Colonic mucosa (tissue), 4 donors: ENCODE measurements around the gene PTPRE. TPM values are rescaled to one million over a fixed set of nuclear protein-coding genes. Genes with fewer than 3 reads are reported as not detected.

Experiments
- DNase-seq: peaks from one replicate; pipeline ENCODE4 v3.0.0-alpha.2; 2020
- H3K27ac ChIP-seq: fragments of 200-600 bp; one replicate; pipeline ENCODE4 v1.8.0; 2021
- H3K27me3 ChIP-seq: fragments of 200-600 bp; one replicate; pipeline ENCODE4 v1.8.0; 2021
- H3K36me3 ChIP-seq: fragments of 200-600 bp; one replicate; pipeline ENCODE4 v1.8.0; 2021
- H3K4me1 ChIP-seq: fragments of 200-600 bp; one replicate; pipeline ENCODE4 v1.8.0; 2021; ENCODE audit warnings: mild to moderate bottlenecking
- H3K4me3 ChIP-seq: fragments of 200-600 bp; one replicate; pipeline ENCODE4 v1.8.0; 2021
- H3K9ac ChIP-seq, 2 donors: one replicate each; pipeline ENCODE4 v1.7.0; 2013; ENCODE audit warnings: control low read depth in 2 of 2, low read depth in 2 of 2, low read length in 2 of 2
- H3K9me3 ChIP-seq: fragments of 200-600 bp; one replicate; pipeline ENCODE4 v1.8.0; 2021
- CTCF ChIP-seq: fragments of 200-600 bp; IDR thresholded peaks from one replicate; pipeline ENCODE4 v1.8.0; 2022; ENCODE audit warnings: antibody characterized with exemption, mild to moderate bottlenecking
- intact Hi-C: fragments of 100-400 bp; cut with DNase I; formaldehyde crosslinking; loops from one replicate; pipeline ENCODE4 v1.14.1; 2022
- total RNA-seq, 2 donors: library from RNA; stranded (reverse); fragmentation: NEBNext Ultra II Directional in 1 of 2; extraction: Animal tissue kit (Norgen Biotek cat#: 25700) in 1 of 2; gene quantifications; one replicate each; pipeline ENCODE4 v1.2.1, GENCODE V29; 2021
- donor health status: healthy.
- donor health status: DM: no; HTN: no; CAD: no.
- donor health status: DM: no; HTN: no; CAD: no.

The PTPRE gene
- total RNA-seq, 2 donors from 2014 or later: 15.9 to 18.8 TPM

GRCh38 chr10:127974911-127975310 lies 68.0 kb downstream of the PTPRE start:
- no peak for DNase-seq
- H3K4me1 ChIP-seq: no peaks in the 10 kb centered on the region
- TF ChIP-seq CTCF: no peak
- H3K36me3 ChIP-seq: no peaks in the 10 kb centered on the region
- intact Hi-C loops: no loop called here
- no peak overlapping the region for H3K27ac ChIP-seq
- no peaks in the 10 kb centered on the region for H3K9me3 ChIP-seq
- H3K27me3 ChIP-seq: no peaks in the 10 kb centered on the region
- H3K9ac ChIP-seq: no peak overlapping the region
- no peak overlapping the region for H3K4me3 ChIP-seq

DNA sequence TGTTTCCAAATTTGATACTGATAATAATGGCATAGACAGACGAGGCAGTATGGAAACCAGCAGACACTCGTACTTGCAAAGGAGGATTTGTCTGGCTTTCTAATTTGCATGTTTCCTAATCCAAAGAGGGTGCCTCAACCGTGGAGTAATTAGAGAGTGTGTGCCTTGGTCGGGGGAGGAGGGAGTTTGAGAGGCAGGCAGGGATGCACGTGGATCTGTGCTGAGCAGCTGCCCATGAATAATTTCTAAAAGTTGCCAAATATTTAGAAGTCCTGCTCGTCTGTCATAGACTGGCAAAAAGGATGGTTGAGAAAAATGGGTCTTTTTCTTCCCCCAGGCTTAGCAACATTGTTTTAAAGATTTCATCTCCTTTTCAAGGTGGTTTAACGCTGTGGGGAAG lies 69.4 kb downstream of the PTPRE start:
- TF ChIP-seq CTCF: no peak
- Histone ChIP-seq H3K9me3 (no peaks in the 10 kb centered on the region), H3K36me3 (no peaks in the 10 kb centered on the region), H3K4me3 (no peak overlapping the region), H3K27me3 (no peaks in the 10 kb centered on the region), H3K4me1 (no peaks in the 10 kb centered on the region), H3K27ac (peak overlapping the region; percentile 52), H3K9ac (no peak overlapping the region)
- intact Hi-C loops: no loop called here
- DNase-seq: no peak

DNA sequence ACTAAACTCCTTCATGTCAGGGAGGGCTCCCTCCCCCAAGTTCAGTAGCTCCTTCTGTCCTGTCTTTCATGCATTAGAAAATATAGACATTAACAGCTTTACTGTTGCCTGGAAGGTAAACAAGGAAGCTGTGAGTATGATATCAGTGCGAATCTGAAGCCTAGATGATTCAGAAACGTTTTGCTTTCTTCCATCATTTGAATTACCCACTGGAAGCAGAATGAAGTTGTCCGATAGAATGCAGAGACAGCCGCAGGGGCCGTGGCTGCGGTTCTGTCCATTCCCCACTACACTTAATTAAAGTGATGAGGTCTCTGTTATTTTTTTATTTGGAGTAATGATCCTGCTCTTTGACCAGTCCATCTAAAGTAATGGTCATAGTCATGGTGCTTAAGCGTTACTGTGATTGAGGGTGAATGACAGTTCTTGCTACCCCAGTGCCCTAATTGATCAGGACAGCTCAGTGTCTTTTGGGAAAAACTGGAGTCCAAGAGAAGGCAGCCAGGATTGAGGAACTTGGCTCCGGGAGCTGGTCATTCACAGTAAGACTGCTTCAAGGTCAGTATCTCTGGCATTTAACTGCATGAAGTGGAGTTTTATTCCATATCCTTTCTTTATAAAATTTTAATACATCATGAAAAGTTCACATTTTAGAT lies 69.9 kb downstream of the PTPRE start:
- Histone ChIP-seq H3K4me1 (no peaks in the 10 kb centered on the region), H3K9me3 (no peaks in the 10 kb centered on the region), H3K36me3 (no peaks in the 10 kb centered on the region), H3K27ac (peak overlapping the region; percentile 52), H3K4me3 (no peak overlapping the region), H3K27me3 (no peaks in the 10 kb centered on the region), H3K9ac (no peak overlapping the region)
- no peak for TF ChIP-seq CTCF
- DNase-seq: no peak
- intact Hi-C loops: no loop called here

DNA sequence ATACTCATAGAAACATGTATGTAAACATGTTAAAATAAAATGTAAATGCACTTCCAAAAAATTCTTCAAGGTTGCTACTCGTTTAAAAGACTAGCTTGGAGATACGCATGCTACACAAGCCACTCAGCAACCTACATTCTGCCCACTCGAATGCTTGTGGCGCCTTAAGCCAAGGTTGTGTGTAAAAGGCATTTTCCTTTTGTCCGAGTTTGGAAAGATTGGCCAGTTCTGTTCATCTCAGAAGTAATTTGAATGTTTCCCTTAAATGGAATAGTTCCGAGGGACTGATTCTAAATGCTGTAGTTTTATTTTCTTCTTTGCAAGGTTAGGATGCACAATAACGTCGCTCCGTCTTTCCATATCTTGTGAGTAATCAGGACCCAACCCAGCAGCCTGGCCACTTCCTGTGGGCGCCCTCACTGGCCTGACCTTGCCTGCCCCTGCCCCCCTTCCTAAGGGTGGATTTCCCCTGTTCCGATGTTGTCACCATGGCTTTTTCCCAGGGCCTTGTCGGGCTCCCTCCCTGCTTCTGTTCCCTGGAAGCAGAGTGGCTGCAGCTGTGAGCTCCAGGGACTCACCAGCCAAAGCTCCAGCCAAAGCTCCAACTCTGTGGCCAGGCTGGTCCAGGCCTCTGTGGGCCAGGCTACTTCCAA lies 70.6 kb downstream of the PTPRE start:
- no peaks in the 10 kb centered on the region for H3K4me1 ChIP-seq
- H3K27me3 ChIP-seq: no peaks in the 10 kb centered on the region
- H3K36me3 ChIP-seq: no peaks in the 10 kb centered on the region
- no peak overlapping the region for H3K9ac ChIP-seq
- H3K27ac ChIP-seq: peak overlapping the region; percentile 52
- DNase-seq: peak; percentile 49
- intact Hi-C loops: no loop called here
- H3K4me3 ChIP-seq: no peak overlapping the region
- no peak for TF ChIP-seq CTCF
- H3K9me3 ChIP-seq: no peaks in the 10 kb centered on the region

DNA sequence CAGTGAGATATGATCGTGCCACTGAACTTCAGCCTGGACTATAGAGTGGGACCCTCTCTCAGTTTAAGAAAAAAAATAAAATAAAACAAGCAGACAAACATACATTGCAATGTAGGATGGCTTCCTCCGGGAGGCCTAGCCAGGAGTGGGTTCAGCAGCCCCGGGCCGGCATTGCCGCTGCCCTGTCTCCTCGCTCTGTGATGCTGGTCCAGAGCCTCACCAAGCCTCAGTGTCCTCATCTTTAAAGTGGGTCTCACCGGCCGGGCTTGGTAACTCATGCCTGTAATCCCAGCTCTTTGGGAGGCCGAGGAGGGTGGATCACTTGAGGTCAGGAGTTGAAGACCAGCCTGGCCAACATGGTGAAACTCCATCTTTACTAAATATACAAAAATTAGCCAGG lies 71.6 kb downstream of the PTPRE start:
- Histone ChIP-seq H3K27ac (peak overlapping the region; percentile 52), H3K9me3 (no peaks in the 10 kb centered on the region), H3K36me3 (no peaks in the 10 kb centered on the region), H3K27me3 (no peaks in the 10 kb centered on the region), H3K9ac (no peak overlapping the region), H3K4me1 (no peaks in the 10 kb centered on the region), H3K4me3 (no peak overlapping the region)
- no peak for TF ChIP-seq CTCF
- no peak for DNase-seq
- intact Hi-C loops: no loop called here
